Measurements from ENCODE around the gene CCL16.
A peak's percentile ranks its signal among the peaks of the same experiment; 100 is the strongest.

The CCL16 gene

DNA sequence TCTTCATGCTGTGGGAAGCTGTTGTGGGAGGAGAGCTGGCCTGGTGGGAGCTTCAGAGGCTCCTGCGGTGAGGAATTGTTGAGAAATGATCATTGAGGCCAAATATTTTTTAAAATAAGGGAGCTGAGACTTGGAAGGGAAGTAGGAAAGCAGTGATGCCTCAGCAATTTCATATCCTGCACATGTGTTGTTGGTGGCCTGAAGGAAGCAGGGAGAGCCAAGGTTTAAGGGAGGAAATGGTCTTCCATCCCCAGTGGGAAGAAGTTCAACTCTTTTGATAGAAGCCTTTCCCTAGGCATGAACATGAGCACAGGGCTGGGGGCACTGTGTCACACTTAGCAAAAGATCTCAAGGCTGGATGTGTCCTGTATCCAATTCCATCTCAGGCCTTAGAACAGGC, 5.3 kb upstream of the CCL16 start, which contains the start of gene CCL14:
CCL14 (minus strand) TSS at position 87 of the 400 bp plus-strand sequence; CDS start at position 7, 80 bp downstream.
- no peak for DNase-seq (ENCODE audit: low read depth in 2 of 2)

DNA sequence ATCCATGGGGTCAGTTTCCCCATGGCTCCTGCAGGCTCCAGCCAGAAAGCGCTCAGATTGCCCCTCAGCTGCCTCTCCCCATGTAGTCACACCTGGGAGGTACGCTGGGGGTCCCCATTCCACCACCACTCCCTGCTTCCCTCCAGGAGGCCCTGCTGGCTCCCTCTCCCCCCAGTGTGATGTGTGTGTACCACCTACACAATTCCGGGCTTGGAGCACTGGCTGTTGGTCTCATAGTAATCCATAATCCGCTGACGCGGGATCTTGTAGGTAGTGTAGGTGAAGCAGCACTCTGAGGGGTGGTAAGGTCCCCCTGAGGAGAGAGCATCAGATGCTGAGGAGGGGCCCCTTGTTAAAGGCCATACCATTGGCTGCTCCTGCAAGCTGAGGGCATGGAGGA, 2.8 kb upstream of the CCL16 start:
- DNase-seq (ENCODE audit: low read depth in 2 of 2), result no peak

DNA sequence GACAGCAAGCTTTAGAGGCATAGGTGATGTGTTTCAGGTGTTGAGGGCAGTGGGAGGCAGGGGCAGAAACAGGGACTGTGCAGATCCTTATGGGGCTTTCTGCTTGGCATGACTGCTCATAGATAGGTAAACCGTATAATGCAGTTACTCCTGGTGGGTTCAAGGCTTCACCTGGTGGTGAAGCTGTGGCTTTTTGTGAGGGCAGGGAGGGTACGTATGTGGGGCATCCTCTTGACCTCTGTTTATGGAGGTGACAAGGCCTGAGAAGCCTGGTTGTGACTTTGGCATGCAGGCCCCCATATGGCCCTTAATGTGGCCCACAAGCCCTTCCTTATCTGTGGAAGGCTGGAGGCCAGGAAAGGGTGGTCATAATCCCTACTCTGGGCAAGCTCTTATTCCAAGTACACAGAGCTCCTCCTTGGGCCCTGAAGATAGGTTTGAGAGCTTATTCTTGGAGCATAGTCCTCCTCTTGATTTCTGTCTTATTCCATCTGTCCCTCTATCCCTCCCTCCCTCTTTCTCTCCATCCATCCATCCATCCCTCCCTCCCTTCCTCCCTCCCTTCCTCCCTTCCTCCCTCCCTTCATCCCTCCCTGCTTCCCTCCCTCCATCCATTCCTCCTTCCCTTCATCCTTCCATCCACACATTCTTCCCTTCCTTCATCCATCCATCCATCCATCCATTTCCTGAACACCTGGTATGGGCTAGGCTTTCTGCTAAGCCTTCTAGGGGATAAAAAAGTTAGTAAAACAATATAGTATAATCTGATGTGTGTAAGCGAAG, 1.3 kb upstream of the CCL16 start:
- DNase-seq (ENCODE audit: low read depth in 2 of 2), result no peak

DNA sequence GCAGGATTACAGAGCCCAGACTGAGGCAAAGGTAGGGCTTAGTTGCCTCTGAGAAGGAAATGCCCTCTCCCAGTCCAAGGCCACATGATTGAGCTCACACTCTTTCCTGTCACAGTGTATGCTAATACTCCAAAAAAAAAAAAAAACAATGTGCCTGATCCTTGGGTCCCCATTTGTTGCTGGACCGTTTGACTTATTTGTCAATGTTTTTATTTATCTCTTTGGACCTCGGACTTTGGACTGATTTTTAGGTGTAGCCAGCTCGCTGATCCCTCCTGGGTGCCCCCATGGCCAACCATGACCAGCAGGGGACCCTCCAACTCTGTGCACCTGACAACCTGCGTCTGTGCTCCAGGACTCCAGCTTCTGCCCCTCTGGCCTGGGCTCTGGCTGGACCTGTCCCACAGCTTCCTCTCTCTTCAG, 622 bp upstream of the CCL16 start:
- no peak for DNase-seq (ENCODE audit: low read depth in 2 of 2)

DNA sequence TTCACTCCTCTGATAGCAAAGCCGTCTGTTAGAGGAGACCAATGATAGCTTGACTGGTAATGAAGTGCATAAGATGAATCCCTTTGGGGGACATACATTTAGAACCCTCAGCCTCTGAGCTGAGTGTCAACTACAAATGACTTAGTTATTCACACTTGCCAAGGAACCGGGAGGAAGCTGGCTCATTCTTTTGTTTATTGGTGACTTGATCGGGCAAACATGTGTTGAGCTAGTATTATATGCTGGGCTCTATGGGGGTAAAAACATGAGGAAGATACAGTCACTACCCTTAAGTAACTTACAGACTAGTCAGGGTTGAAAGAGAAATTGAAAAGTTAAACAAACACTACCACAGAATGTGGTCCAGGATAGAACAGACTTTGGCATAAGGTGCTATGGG, 3.0 kb downstream of the CCL16 start:
- no peak for DNase-seq (ENCODE audit: low read depth in 2 of 2)

DNA sequence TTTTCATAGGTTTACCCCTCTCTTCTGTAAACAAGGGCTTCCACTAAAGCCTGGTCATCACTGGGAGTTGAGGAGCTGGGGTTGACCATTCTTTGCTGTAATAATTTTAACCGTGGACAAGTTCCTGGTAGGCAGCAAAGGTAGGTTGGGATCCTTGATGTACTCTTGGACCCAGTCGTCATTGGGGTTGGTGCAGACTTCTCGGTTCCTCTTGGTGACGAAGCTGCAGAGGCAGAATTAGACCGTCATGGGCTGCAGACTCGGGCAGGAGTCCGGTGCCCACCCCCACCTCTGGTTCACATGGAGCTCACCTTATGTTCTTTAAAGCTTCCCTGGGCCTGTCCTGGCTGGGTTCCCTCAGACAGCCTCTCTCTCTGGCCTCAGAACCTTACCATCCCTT, 3.8 kb downstream of the CCL16 start:
- DNase-seq (ENCODE audit: low read depth in 2 of 2), result no peak

DNA sequence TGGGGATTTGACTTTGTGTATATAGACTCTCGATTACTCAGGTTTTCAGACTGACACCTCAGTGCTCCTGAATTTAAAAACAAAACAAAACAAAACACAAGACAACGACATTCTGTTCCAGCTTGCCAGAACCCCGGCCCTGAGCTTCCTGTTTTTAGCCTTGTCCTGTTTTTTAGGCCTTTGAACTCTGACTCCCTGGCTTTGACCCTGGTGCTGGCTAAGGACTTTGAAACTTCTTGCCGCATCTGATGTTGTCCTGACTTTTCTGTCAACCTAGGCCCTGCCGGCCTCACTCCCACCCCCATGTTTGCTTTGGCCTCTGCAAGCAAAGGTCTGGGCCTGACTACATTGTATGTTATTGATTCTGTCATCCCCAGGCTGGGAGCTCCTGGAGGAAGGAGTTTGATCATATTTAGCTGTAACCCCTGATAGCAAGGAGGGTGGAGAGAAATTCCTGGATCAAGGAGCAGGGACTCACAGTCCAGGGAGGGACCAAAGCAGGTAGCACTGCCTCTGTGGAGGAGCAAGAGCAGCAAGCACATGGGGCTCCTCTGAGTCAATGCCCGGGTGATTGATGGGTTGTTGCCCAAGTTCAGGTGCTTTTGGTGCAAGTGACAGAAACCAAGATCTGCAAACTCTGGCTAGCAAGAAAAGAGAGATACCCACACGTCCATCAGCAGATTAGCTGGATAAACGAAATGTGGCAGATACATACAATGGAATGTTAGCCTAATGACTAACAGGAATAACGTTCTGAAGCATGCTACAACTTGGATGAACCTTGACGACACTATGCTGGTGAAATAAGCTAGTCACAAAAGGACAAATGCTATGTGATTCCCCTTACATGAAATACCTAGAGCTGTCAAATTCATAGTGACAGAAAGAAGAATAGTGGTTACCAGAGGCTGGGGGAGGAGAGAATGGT, 7.7 kb downstream of the CCL16 start:
- no peak for DNase-seq (ENCODE audit: low read depth in 2 of 2)

DNA sequence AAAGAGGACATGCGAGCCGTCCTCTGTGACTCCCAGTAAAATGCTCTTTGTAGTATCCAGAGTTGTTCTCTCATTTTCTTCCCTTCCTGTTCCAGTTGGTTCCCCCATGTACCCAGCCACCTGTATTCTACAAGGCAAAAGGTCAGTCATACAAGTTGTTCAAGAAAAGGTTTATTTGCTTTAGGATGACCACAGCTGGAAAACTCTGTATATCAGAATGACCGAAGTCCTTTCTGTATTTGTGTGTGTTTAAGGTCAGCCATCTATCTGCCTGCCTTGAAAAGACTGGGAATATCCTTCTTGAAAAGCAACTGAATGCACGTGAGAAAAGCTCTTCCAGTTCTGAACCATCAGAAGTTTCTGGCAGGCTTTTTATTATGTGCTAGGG, 8.4 kb downstream of the CCL16 start:
- no peak for DNase-seq (ENCODE audit: low read depth in 2 of 2)

DNA sequence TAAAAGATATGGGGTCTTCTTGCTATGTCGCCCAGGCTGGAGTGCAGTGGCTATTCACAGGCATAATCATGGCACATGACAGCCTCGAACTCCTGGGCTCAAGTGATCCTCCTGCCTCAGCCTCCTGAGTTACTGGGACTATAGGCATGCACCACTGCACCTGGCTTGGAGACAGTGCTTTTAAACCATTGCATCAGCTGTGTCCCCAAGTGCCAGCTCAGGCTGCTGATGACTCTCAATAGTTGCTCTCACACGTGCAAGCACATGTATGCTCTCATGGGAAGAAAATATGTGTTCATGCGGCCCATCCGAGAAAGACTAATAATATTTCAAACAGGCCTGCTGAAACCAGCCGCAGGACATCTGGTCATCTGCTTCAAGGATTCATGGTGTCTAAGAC, 8.8 kb downstream of the CCL16 start:
- DNase-seq (ENCODE audit: low read depth in 2 of 2), result no peak

DNA sequence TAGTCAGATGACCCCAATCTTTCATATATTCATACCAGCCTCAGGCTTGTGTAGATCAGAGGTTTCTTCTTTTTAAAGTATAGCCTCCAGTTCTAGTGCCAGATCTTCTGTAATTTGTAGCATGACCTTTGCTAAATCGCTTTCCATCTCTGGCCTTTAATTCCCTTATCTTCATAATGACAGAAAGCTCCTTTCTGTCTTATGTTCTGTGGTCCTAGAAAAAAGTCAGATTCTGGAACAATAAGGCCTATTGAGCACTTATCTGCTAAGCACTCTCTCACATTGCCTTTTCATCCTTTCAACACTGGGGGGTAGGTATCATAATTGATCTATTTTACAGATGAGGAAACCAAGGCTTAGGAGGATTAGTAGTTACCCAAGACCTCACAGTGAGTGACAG, 9.2 kb downstream of the CCL16 start:
- DNase-seq (ENCODE audit: low read depth in 2 of 2), result no peak

DNA sequence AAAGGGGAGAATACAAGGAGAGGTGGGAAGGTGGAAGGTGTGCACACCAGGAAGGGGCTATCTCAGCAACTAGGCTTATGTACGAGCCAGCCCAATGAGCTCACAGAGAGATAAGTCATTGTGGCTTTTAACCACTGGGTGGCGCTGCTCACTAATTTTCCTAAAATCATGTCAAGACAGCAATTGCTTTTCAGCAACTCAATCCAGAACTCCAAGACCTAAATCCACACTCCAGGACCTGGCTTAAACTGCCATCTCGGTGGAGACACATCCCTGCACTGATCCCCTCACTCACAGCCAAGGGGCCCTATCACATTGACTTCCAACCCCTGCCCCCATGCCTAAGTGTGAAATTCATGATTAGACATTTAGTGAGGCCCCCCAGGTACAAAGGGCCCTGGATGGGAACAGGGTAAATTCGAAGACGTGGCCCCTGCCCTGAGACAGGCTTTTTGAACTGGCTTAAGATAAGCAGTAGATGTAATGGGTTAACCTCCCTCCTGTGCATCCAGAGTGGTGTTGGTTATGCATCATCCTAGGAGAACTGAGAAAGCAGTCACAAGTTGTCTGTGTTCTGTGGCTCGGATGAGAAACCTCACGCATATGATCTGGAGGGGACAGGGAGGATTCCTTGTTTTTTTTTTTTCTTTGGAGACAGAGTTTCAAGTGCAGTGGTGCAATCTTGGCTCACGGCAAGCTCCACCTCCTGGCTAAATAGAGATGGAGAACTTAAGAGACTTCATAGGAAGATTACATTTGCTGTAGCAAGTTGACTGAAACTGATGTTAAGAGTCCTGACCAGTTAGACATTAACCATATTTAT, 11.5 kb downstream of the CCL16 start:
- peak; percentile 66 to 73 for DNase-seq (ENCODE audit: low read depth in 2 of 2)

DNA sequence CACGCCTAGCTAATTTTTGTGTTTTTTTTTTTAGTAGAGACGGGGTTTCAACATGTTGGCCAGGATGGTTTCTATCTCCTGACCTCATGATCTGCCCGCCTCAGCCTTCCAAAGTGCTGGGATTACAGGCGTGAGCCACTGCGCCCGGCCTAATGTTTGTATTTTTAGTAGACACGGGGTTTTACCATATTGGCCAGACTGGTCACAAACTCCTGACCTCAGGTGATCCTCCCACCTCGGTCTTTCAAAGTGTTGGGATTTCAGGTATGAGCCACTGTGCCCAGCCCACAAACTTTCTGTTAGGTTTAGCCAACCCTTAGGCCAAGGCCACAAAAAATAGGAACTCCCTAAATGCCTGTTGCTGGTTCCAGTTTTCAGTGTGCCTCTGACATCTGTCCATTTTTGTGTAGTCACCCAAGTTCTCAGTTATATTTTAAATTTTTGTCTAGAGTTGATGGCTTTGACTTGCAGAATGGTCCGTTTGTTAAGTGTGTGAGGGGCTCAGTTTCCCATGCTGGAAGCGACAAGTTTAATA, 12.7 kb downstream of the CCL16 start:
- DNase-seq (ENCODE audit: low read depth in 2 of 2), result no peak

DNA sequence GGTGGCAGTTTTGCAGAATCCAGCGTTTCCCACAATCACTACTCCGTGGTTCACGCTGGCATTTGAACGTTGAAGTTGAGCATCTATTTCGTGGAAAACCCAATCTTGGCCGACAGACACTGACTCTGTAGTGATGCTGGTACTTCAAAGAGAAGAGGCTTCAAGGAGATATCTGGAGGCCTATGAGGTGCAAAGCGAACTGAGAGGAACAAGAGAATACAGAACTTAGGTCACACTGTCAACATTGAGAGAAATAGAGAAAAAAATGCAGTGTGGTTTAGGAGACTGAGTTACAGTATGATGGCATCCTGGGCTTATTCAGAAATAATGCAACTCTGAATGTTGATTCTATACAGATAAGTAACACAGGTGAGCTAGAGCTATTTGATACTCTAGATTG, 16.0 kb downstream of the CCL16 start:
- DNase-seq (ENCODE audit: low read depth in 2 of 2), result no peak

DNA sequence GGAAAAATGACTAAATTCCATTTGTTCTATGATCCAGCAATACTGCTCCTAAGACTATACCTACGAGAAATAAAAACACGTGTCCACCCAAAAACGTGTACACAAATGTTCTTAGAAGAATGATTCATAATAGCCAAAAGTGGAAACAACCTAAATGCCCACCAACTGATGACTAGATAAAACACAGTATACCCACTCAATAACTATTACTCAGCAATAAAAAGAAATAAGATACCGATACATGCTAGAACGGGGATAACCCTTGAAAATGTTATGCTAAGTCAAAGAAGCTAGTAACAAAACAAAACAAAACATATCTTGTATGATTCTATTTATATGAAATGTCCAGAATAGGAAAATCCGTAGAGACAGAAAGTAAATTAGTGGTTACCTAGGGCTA, 17.6 kb downstream of the CCL16 start:
- no peak for DNase-seq (ENCODE audit: low read depth in 2 of 2)

DNA sequence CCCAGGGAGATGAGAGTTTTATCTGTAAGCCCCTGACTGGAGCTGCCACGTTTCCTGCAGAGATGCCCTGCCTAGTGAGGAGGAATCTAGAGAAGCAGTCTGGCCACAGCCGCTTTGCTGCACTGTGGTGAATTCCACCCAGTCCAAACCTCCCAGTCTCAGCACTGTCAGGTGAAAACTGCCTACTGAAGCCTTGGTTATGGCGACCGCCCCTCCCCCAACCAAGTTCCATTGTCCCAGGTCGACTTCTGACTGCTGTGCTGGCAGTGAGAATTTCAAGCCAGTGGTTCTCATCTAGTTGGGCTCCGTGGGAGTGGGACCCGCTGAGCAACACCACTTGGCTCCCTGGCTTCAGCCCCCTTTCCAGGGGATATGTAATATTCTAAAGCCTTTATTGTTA, 27.6 kb downstream of the CCL16 start:
- DNase-seq (ENCODE audit: low read depth in 2 of 2), result no peak

DNA sequence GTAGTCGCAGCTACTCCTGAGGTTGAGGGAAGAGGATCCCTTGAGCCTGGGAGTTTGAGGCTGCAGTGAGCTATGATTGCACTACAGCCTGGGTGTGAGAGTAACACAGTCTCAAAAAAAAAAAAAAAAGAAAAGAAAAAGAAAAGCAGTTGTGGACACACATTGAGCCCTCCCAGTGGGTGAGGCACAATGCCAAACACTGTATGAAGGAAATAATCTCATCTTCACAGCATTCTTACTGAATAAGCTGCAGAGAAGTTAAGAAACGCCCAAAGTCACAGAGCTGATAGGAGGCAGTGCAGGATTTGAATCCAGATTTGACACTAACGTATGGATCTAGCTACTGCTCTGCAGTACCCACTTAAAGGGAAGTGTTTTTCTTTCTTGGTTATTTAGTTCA, 31.9 kb downstream of the CCL16 start:
- no peak for DNase-seq (ENCODE audit: low read depth in 2 of 2)

DNA sequence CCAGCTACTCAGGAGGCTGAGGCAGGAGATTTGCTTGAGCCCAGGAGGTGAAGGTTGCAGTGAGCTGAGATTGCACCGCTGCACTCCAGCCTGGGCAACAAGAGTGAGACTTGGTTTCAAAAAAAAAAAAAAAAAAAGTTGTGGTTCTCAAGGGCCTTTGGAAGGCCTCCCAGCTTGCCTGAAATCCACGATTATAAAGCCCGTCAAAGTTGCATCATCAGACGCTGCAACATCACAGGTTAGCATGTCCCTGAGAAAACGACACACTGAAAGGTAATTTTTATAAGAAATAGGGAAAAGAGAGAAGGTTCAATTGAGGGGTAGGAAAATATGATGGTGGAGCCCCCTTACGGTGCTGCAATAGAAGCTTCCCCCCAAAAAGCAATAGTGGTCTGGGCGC, 33.2 kb downstream of the CCL16 start:
- no peak for DNase-seq (ENCODE audit: low read depth in 2 of 2)

DNA sequence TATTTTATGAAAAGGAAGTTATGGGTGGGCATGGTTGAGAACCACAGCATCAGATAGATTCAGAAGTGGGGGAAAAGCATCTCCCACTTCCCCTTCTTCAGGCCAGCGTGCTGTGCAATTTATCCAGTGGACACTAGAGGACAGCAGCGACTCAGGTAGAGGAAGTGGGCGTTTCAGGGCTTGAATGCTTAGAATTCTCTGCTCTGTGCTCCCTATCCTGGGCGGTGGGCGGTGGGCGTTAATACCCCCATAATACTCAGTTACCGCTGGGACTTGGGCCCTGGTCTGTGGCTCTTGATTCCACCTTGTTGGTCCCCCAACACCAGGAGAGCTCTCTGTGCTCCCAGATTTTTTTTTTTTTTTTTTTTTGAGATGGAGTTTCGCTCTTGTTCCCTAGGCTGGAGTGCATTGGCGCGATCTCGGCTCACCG, 34.1 kb downstream of the CCL16 start:
- peak; percentile 15 to 29 for DNase-seq (ENCODE audit: low read depth in 2 of 2)

DNA sequence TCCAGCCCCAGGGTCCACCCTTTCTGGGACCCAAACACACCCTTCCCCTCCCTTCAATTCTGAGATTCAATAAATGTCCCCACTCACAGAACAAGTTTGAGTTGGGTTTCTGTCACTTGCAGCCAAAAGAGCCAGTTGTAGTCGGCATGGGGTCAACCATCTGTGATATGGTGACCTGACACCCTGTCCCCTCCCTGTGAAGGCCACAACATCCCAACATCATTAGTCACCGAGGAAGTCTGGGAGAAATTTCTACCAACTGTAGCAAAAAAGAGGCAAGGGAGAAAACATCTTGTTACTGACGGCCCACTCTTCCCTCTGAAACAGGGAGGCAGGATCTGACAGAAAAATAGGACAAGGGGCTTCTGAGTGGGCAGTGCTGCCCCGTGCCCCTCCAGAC, 37.1 kb downstream of the CCL16 start:
- DNase-seq (ENCODE audit: low read depth in 2 of 2), result no peak

DNA sequence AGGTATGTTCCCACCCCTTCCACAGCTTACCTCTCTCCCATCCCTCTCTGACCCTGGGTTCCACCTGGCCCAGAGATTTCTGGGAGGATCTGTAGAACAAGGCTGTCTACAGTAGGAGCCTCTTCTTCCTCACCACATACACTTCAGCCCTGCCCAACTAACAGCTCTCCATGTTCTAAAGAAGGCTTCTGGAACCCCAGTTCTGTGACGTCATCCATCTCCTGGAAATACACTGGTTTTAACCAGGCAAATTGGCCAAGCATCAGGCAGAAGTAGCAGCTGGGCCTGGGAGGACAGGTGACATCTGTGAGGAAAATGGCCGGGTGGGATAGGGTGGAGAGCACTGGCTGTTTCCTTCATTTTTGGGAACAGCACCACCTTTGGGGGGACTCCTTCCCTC, 37.8 kb downstream of the CCL16 start, which contains the start of gene LYZL6:
LYZL6 (minus strand) TSS at position 177 of the 400 bp plus-strand sequence. CDS start 4,357 bp downstream, outside the sequence.
- no peak for DNase-seq (ENCODE audit: low read depth in 2 of 2)

DNA sequence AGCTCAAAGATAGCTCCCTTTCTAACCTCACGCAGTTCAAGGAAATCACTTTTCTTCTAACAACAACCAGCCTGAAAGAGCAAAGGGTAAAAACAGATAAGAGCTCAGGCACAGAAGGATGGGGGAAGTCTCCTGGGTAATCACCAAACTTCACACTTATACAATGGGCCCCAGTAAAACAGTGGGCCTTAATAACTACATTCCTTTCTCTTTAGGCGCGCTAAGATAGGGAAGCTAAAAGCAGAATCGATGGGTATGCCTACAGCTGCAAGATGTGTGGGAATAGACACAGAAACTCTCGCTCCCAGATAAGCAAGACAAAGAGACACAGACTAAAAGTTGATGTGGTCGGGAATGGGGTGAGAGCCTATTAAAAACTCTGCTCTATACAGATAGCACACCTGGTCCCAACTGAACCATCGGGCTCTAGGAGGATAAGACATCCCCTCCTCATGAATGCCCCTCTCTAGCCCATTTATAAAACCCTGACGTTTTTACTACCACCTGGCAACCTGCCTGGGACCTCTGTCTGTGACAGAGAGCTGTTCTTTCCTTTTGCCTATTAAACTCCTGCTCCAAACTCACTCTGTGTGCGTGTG, 38.6 kb downstream of the CCL16 start:
- no peak for DNase-seq (ENCODE audit: low read depth in 2 of 2)
